Erythroblast (primary cell): ENCODE measurements around the gene PCYT2.
A peak's percentile ranks its signal among the peaks of the same experiment; 100 is the strongest.

Experiments
- DNase-seq, 2 experiments: peaks; one replicate each; lab custom pipeline; 2025; lab: John Stamatoyannopoulos, UW
- GATA1 ChIP-seq: IDR thresholded peaks from 2 replicates; pipeline ENCODE4 v1.6.1; 2011; ENCODE audit warnings: low read depth, mild to moderate bottlenecking, control low read depth, low read length, moderate library complexity
- POLR2A ChIP-seq: IDR thresholded peaks from 2 replicates; pipeline ENCODE4 v1.6.1; 2011; ENCODE audit warnings: mild to moderate bottlenecking, low read length

The PCYT2 gene

GRCh38 chr17:81917565-81918332, 6.5 kb upstream of the PCYT2 start, which contains the start of gene SIRT7:
Gene SIRT7, minus strand, starts transcription at chr17:81918176. Its CDS starts 45 bp downstream, at chr17:81918131.
- peak; percentile 84 to 93 for DNase-seq
- peak; percentile 50 for TF ChIP-seq POLR2A
- TF ChIP-seq GATA1 = no peak

DNA sequence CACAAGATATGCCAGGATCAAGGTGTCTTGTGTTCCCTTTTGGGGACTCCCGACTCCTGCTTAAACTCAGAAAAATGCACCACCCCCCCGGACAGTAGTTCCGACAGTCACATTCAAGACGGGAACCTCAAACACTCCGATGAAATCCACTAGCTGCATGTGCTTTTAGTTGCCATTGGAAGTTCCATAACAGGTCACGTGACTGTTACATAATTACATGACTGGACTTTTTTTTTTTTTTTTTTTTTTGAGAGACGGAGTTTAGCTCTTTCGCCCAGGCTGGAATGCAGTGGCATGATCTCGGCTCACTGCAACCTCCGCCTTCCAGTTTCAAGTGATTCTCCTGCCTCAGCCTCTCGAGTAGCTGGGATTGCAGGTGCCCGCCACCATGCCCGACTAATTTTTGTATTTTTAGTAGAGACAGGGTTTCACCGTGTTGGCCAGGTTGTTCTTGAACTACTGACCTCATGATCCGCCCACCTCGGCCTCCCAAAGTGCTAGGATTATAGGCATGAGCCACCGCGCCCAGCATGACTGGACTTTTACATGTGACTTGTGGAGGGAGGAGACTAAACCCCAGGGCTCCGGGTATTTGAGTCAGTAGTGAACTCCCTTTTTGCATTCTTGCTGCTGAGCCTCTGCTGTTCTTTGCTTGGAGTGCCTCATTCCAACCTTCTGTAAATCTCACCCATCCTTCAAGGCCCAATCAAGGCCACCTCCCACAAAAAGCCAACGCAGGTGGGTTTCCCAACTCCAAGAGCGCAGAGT, 5.2 kb upstream of the PCYT2 start:
- DNase-seq = peak; percentile 76 to 85
- TF ChIP-seq GATA1 (no peak), POLR2A (peak; percentile 53)

GRCh38 chr17:81915331-81915730, 4.1 kb upstream of the PCYT2 start:
- no peak for DNase-seq
- TF ChIP-seq POLR2A (no peak), GATA1 (no peak)

DNA sequence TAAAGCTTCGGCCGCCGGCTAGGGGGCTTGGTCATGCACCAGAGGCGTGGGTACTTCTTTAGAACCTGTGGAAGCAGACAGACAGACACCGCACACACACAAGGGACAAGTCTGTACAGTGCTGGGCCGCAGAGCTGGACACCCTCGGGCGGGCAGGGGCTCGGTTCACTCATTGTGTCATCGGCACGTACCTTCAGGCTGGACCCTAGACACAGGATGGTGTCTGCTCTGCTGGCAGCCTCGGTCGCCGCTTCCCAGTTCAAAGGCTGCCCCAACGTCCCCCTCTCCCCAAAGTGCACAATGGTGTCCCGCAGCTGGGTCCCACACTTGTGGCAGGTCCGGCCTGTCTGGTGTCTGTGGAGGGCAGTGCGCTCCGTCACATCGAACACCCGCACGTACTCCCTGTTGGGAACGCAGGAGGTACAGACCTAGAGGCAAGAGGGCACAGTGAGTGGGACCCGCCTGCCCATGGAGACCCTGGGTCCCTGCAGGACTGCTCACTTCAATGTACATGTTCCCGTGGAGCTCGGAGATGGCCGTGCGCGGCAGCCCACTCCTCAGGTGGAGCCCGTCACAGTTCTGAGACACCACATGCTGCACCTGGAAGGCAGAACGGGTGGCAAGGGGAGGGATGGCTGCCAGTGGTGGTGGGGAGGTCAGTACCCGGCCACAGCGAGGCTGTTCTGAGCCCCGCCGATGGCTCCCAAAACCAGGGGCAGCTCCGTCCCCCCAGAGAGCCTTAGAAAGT, 3.1 kb upstream of the PCYT2 start:
- TF ChIP-seq POLR2A = no peak
- TF ChIP-seq GATA1 = no peak
- DNase-seq = no peak

- DNase-seq = no peak
- TF ChIP-seq GATA1 (no peak), POLR2A (no peak)
Observed at GRCh38 chr17:81913394-81914102, 2.3 kb upstream of the PCYT2 start.

DNA sequence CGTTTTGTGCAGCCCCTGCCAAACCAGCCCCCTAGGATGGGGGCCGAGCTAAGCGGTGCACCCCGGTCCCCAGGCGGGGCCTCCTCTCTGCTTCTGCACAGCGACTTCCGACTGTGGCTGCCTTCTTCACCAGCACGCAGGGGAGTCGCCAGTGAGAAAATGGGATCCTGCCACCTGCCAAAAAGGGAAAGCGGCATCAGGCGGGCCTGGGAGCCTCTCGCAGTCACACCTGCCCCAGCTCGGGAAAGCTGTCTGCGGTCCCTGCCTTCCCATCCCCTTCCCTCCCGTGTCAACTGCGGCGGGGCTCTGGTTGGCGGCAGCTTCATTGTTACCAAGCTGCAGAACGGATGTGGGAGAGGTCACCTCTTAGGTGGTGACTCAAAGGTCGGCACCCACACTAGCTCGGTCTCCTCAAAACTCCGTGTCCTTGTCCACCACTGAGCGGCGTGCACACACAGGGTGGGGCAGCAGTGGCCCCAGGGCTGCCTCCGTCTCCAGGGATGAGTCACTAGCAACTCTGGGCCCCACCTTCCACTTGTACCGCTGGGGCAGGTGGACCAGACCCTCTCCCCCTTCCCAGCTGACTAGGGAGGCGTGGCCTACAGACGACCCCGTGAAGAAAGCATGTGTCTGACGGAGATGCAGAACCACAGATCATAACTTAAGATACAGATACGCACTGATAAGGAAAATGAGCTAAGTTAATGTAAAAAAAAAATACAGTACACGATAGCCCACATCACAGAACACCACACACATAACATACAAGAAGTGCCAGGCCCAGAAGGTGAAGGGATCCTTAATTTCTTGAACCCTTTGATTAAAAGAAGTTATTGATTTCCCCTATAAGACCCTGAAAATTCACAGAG, 1.5 kb upstream of the PCYT2 start:
- peak; percentile 47 to 73 for DNase-seq
- TF ChIP-seq GATA1 = no peak
- no peak for TF ChIP-seq POLR2A

DNA sequence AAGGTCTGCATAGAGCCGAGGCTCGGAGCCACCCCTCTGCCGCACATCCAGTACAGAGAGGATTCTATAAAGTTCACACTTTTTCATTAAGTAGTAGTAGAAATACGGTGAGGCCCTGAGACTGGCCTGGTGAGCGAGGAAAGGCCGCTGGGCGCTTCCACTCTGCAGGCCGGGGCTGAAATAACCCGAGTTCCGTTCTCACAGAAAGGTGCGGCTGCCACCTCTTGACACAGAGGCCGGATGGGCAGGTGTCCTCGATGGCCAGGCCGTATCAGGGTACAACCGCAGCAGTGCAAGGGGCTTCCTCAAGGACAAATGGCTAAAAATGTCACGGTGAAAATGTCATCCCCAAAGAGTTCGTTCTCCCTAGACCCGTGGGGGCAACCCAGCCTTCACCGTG, 770 bp upstream of the PCYT2 start:
- no peak for TF ChIP-seq GATA1
- TF ChIP-seq POLR2A = no peak
- no peak for DNase-seq

DNA sequence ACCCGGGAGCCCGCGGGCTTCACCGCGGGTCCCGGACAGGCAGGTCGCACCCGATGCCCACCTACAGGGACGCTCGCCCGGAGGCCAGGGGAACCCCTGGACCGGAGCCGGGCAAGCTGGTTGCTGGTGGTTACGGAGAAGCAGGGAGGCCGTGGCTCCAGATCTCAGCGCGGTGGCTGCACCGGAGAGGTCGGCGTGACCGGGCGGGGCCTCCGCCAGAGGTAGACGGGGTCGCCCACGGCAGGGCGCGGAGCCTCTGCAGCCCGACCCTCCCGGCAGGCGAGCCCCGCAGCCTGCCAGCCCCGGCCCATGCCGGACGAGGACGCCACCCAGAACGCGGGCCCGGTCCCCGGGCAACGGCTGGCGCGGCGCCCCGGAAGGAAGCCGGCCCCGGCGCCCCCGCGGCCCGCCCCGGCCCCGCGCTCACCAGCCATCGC, 341 bp downstream of the PCYT2 start:
- no peak for TF ChIP-seq POLR2A
- TF ChIP-seq GATA1 = no peak

DNA sequence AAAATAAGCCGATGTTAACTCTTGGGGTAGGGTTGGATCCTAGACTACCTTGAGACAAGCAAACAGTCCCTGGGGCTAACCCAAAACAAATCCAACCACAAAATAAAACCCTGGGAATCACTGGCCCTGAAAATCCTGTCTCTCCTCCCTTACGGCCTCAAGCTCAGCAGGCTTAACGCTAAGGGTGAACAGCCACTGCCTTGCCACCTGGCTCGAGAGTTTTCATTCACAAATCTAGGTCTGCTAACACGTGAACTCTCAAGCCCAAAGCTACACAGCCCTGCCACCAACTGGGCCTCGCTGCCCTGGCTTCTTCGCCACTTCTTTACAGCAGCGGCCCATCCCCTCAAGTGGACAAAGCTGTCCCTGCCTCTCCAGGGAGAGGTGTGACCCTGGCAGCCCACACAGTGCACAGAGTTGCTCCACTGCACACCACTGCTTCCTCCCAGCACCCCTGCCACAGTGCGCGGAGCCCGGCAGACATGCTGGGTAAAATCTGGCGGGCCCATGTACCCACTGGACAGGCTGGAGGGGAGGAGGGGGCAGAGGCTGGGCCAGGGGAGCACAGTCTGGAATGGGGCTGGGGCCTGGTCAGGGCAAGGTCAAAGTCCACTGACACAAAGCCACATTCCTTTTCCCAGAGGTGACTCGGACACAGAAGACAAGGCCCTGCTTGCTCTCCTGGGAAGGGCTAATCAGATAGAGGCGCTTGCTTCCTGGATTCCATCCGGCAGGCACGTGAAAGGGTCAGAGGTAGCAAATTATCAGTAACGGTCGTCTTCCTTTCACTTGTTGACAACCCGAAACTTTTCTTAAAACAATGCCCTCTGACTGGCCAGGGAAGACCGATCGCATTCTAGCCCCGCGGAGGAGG, 996 bp downstream of the PCYT2 start:
- TF ChIP-seq POLR2A = no peak
- no peak for TF ChIP-seq GATA1
- DNase-seq = peak; percentile 45 to 61

More for the DNA sequence above, 341 bp downstream of the PCYT2 start:
- peak; percentile 56 to 67 for DNase-seq

DNA sequence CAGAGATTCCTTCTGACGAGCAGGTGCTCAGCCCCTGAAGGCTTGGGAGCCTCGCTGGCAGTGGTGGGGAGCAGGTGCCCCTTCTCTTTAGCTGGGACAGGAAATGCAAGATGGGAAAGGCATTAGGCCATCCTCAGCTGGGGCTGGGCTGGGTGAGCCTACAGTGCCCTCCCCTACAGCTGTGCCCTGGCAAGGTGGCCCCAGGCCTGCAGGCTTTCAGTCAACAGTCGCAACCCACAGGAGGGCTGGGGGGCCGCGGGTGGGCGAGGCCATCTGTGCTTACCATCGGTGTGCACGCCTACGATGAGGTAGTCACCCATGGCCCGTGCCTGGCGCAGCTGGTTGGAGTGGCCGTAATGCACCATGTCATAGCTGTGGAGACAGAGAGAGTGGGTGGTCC, 2.0 kb downstream of the PCYT2 start:
- TF ChIP-seq GATA1 (no peak), POLR2A (no peak)
- no peak for DNase-seq

- DNase-seq = no peak
- no peak for TF ChIP-seq GATA1
- TF ChIP-seq POLR2A = no peak
Observed at GRCh38 chr17:81908793-81909192, 2.4 kb downstream of the PCYT2 start.
